Keratinocyte (primary cell): Measurements from ENCODE around the gene ZMIZ1. TPM values are rescaled to one million over a fixed set of nuclear protein-coding genes. Genes with fewer than 3 reads are reported as not detected.

Experiments used
- DNase-seq: peaks from one replicate; pipeline ENCODE4 v3.0.0-alpha.2; 2011; ENCODE audit warnings: low read depth, missing footprints, low spot score
- FAIRE-seq: peaks from 2 replicates; lab custom pipeline; 2011; peaks lifted over from hg19 to GRCh38; lab: Jason Lieb, UNC
- H2AFZ ChIP-seq: 2 replicates; pipeline ENCODE4 v1.6.0; 2012; ENCODE audit warnings: low read length, control low read depth, inconsistent platforms; ENCODE audit not compliant: control insufficient read depth
- H3K27ac ChIP-seq: 2 replicates; pipeline ENCODE4 v1.5.1; 2011; ENCODE audit warnings: low read length; ENCODE audit not compliant: control insufficient read depth, insufficient read depth
- H3K27me3 ChIP-seq: 3 replicates; pipeline ENCODE4 v1.6.0; 2011; ENCODE audit warnings: low read length; ENCODE audit not compliant: control insufficient read depth, insufficient read depth; ENCODE audit errors: extremely low read depth
- H3K36me3 ChIP-seq, 2 experiments: 2 replicates in 1 of 2; 3 replicates in 1 of 2; pipeline ENCODE4 v1.5.1; 2011; ENCODE audit warnings: low read length in 2 of 2, mild to moderate bottlenecking in 1 of 2; ENCODE audit not compliant: control insufficient read depth in 2 of 2, insufficient read depth in 2 of 2; ENCODE audit errors: extremely low read depth in 1 of 2
- H3K4me1 ChIP-seq: 3 replicates; pipeline ENCODE4 v1.5.1; 2011; ENCODE audit warnings: low read length; ENCODE audit not compliant: control insufficient read depth, insufficient read depth; ENCODE audit errors: extremely low read depth
- H3K4me2 ChIP-seq: 3 replicates; pipeline ENCODE4 v1.6.0; 2011; ENCODE audit warnings: low read depth, low read length; ENCODE audit not compliant: control insufficient read depth, insufficient read depth; ENCODE audit errors: extremely low read depth
- H3K4me3 ChIP-seq, 3 experiments: fragments of 200-600 bp in 1 of 3; sonication (generic) in 1 of 3; 2 replicates in 2 of 3; 3 replicates in 1 of 3; pipeline ENCODE4 v1.5.1; 2011 to 2016; ENCODE audit warnings: low read length in 3 of 3, mild to moderate bottlenecking in 3 of 3, control low read depth in 2 of 3, inconsistent platforms in 1 of 3, low read depth in 1 of 3, mixed read lengths in 1 of 3, mixed run types in 1 of 3, moderate library complexity in 1 of 3; ENCODE audit not compliant: control insufficient read depth in 2 of 3, insufficient read depth in 2 of 3; ENCODE audit errors: extremely low read depth in 1 of 3
- H3K79me2 ChIP-seq: 2 replicates; pipeline ENCODE4 v1.6.0; 2012; ENCODE audit warnings: low read length; ENCODE audit not compliant: control insufficient read depth, insufficient read depth
- H3K9ac ChIP-seq: 3 replicates; pipeline ENCODE4 v1.6.0; 2011; ENCODE audit warnings: low read length; ENCODE audit not compliant: control insufficient read depth, insufficient read depth; ENCODE audit errors: extremely low read depth
- H3K9me1 ChIP-seq: 3 replicates; pipeline ENCODE4 v1.6.0; 2011; ENCODE audit warnings: low read length; ENCODE audit not compliant: control insufficient read depth, insufficient read depth; ENCODE audit errors: extremely low read depth
- H3K9me3 ChIP-seq: 2 replicates; pipeline ENCODE4 v1.5.1; 2012; ENCODE audit warnings: low read depth, low read length; ENCODE audit not compliant: control insufficient read depth
- H4K20me1 ChIP-seq: 3 replicates; pipeline ENCODE4 v1.6.0; 2011; ENCODE audit warnings: low read length; ENCODE audit not compliant: control insufficient read depth, insufficient read depth; ENCODE audit errors: extremely low read depth
- EZH2 ChIP-seq: IDR thresholded peaks from one replicate; pipeline ENCODE4 v1.6.1; 2012; ENCODE audit warnings: inconsistent platforms, mild to moderate bottlenecking, low read length, moderate library complexity
- dilution Hi-C: fragments of 300-500 bp; cut with MboI; formaldehyde crosslinking; loops from one replicate; pipeline ENCODE4 v1.7.0; 2020; ENCODE audit warnings: low sequenced_read_pairs; ENCODE audit not compliant: extremely low pct_ligation_motif_present
- polyA plus RNA-seq, 5 experiments: library from polyadenylated mRNA; depleted of rRNA in 3 of 5; stranded (reverse) in 3 of 5; stranded (forward) in 1 of 5; unstranded in 1 of 5; fragments of >200 nt; gene quantifications; 1 replicate in 1 of 5; 2 replicates in 3 of 5; 3 replicates in 1 of 5; pipeline versions ENCODE4 v1.2.1 to v1.2.3, GENCODE V29; 2011 to 2012; ENCODE audit warnings: missing spikeins in 2 of 5, low read depth in 1 of 5, low replicate concordance in 1 of 5
- TF ChIP-seq, protein P1 (sequence below), 3 experiments: IDR thresholded peaks in 1 of 3; conservative IDR thresholded peaks in 1 of 3; optimal IDR thresholded peaks in 1 of 3; 2 replicates in 2 of 3; 3 replicates in 1 of 3; pipeline versions ENCODE3 to v1.5.1; 2011; ENCODE audit warnings: low read length in 3 of 3, mild to moderate bottlenecking in 3 of 3, moderate library complexity in 2 of 3, control low read depth in 1 of 3, inconsistent platforms in 1 of 3; ENCODE audit not compliant: insufficient read depth in 2 of 3; ENCODE audit errors: extremely low read depth in 1 of 3

ZMIZ1 gene
- polyA plus RNA-seq, 1 donor (not counting 4 experiments of a cell fraction or from before 2014, with no cell fraction given): 1.8 TPM

DNA sequence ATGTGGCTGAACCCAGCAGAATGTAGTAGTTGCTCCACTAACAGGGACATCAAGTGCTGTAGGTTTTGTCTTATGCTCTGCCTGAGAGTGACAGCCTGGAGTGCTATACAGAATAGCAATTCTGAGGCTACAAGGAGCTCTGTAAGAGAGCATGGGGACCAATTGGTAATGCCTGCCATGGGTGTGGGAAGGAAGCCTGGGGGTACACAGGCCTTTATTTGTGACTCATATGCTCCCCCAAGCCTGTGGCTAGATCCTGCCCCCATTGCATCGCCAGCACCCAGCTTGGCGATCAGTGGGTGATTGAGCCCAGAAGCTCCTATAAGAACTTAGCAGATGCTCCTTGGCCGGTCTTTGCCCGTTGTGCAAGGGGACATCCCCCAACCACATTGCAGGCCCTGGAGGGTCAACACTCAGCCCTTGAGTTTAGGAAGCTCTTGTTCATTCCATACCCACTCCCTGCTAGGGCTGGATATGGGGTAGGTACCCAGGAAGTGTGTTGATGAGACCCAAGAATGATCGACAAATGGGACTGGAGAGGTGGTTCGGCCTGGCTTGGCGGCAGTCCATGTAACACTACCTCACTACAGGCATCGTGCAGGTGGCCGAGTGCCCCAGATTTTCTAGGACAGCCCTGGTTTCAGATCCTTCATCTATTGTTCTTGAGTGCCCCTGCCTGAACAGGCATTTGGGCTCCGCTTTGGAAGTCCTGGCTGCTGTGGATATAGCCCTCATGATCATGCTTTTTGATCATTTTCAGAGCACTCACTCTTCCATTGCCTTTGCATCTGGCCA lies 37.7 kb downstream of the ZMIZ1 start:
- Histone ChIP-seq H3K36me3 (no peaks in the 10 kb centered on the region), H2AFZ (no peak overlapping the region), H3K27me3 (no peaks in the 10 kb centered on the region), H3K27ac (no peak overlapping the region), H3K79me2 (peaks cover 4% of the 10 kb centered on the region), H3K9ac (no peak overlapping the region), H4K20me1 (peaks cover 4% of the 10 kb centered on the region), H3K4me2 (no peak overlapping the region), H3K9me1 (no peaks in the 10 kb centered on the region), H3K4me1 (peaks cover 21% of the 10 kb centered on the region), H3K9me3 (no peaks in the 10 kb centered on the region), H3K4me3 (no peak overlapping the region)
- TF ChIP-seq EZH2: no peak
- TF ChIP-seq, protein P1, sequence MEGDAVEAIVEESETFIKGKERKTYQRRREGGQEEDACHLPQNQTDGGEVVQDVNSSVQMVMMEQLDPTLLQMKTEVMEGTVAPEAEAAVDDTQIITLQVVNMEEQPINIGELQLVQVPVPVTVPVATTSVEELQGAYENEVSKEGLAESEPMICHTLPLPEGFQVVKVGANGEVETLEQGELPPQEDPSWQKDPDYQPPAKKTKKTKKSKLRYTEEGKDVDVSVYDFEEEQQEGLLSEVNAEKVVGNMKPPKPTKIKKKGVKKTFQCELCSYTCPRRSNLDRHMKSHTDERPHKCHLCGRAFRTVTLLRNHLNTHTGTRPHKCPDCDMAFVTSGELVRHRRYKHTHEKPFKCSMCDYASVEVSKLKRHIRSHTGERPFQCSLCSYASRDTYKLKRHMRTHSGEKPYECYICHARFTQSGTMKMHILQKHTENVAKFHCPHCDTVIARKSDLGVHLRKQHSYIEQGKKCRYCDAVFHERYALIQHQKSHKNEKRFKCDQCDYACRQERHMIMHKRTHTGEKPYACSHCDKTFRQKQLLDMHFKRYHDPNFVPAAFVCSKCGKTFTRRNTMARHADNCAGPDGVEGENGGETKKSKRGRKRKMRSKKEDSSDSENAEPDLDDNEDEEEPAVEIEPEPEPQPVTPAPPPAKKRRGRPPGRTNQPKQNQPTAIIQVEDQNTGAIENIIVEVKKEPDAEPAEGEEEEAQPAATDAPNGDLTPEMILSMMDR (optimal IDR thresholded peaks at IDR 0.05 in 1 of 3, IDR thresholded peaks at IDR 0.05 in 1 of 3, conservative IDR thresholded peaks at IDR 0.05 in 1 of 3; ENCODE audit: extremely low read depth in 1 of 3, insufficient read depth in 2 of 3, low read length in 3 of 3): no peak
- DNase-seq (no peak), FAIRE-seq (no peak)
- dilution Hi-C loops: no loop called here

GRCh38 chr10:79107736-79108264 lies 39.0 kb downstream of the ZMIZ1 start:
- Histone ChIP-seq H3K4me2 (no peak overlapping the region), H3K36me3 (no peaks in the 10 kb centered on the region), H3K9me1 (no peaks in the 10 kb centered on the region), H3K27me3 (no peaks in the 10 kb centered on the region), H3K9me3 (no peaks in the 10 kb centered on the region), H3K79me2 (peaks cover 10% of the 10 kb centered on the region), H3K4me1 (peaks cover 19% of the 10 kb centered on the region), H3K9ac (no peak overlapping the region), H2AFZ (no peak overlapping the region), H4K20me1 (peaks cover 4% of the 10 kb centered on the region), H3K27ac (no peak overlapping the region), H3K4me3 (no peak overlapping the region)
- dilution Hi-C loops: no loop called here
- TF ChIP-seq, protein P1 (optimal IDR thresholded peaks at IDR 0.05 in 1 of 3, IDR thresholded peaks at IDR 0.05 in 1 of 3, conservative IDR thresholded peaks at IDR 0.05 in 1 of 3; ENCODE audit: extremely low read depth in 1 of 3, insufficient read depth in 2 of 3, low read length in 3 of 3): no peak
- no peak for TF ChIP-seq EZH2
- FAIRE-seq (no peak), DNase-seq (no peak)
